ENCODE data around the gene SLC16A7. TPM values are rescaled to one million over a fixed set of nuclear protein-coding genes. Genes with fewer than 3 reads are reported as not detected.

Gene SLC16A7
- total RNA-seq, 1 donor from 2014 or later: 32.6 TPM

DNA sequence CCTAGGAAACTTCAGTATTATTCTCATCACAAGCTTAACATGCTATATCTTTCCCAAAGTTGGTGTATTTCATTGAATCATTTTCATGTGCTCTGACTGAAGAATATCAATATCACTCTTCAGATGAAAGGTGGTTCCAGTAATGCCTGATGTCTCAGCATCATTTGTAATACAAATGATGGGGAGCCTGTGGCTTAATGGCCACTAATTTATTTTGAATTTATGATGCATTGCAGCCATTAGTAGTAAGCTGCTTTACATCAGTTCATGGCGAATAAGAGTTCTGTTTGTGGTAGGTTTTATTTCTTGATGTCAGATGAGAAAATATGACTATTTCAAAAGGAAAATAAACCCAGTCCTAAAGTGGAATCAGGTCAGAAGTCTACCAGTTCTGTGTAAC is 139.4 kb downstream of the SLC16A7 start:
- H3K36me3 Mint-ChIP-seq (ENCODE audit: unreplicated experiment): peaks cover 1% of the 10 kb centered on the region
- no peak for DNase-seq (ENCODE audit: extremely low spot score, unreplicated experiment)
- no peak overlapping the region for H3K4me3 Mint-ChIP-seq (ENCODE audit: unreplicated experiment)
- H3K4me1 Mint-ChIP-seq (ENCODE audit: unreplicated experiment): peaks cover 27% of the 10 kb centered on the region
- TF ChIP-seq, protein P1, sequence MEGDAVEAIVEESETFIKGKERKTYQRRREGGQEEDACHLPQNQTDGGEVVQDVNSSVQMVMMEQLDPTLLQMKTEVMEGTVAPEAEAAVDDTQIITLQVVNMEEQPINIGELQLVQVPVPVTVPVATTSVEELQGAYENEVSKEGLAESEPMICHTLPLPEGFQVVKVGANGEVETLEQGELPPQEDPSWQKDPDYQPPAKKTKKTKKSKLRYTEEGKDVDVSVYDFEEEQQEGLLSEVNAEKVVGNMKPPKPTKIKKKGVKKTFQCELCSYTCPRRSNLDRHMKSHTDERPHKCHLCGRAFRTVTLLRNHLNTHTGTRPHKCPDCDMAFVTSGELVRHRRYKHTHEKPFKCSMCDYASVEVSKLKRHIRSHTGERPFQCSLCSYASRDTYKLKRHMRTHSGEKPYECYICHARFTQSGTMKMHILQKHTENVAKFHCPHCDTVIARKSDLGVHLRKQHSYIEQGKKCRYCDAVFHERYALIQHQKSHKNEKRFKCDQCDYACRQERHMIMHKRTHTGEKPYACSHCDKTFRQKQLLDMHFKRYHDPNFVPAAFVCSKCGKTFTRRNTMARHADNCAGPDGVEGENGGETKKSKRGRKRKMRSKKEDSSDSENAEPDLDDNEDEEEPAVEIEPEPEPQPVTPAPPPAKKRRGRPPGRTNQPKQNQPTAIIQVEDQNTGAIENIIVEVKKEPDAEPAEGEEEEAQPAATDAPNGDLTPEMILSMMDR (IDR thresholded peaks at IDR 0.05): no peak
- H3K27ac Mint-ChIP-seq (ENCODE audit: unreplicated experiment): no peak overlapping the region
- H3K27me3 Mint-ChIP-seq (ENCODE audit: unreplicated experiment): no peaks in the 10 kb centered on the region
- no peaks in the 10 kb centered on the region for H3K9me3 Mint-ChIP-seq (ENCODE audit: unreplicated experiment)

DNA sequence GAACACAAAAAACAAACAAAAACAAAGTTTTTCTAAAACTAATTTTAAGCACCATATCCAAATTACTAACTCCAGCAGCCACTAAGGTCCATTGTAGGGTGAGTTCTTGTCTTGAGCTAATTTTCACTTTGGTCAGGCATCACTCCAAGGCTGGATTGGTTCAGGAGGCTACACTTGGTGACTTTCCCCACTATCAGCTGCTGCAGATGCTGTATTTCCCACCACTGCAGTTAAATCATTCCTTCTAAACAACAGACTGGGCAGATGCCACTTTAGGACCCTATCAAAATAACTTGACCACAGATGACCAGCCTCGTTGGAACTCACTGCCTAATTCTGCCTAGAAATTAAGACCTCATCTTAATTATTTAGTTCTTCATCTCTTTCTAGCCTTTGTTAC is 140.5 kb downstream of the SLC16A7 start:
- DNase-seq (ENCODE audit: extremely low spot score, unreplicated experiment): no peak
- peaks cover 27% of the 10 kb centered on the region for H3K4me1 Mint-ChIP-seq (ENCODE audit: unreplicated experiment)
- H3K27me3 Mint-ChIP-seq (ENCODE audit: unreplicated experiment): no peaks in the 10 kb centered on the region
- H3K36me3 Mint-ChIP-seq (ENCODE audit: unreplicated experiment): peaks cover 1% of the 10 kb centered on the region
- H3K27ac Mint-ChIP-seq (ENCODE audit: unreplicated experiment): peak overlapping the region; percentile 68
- TF ChIP-seq, protein P1 (IDR thresholded peaks at IDR 0.05): no peak
- H3K4me3 Mint-ChIP-seq (ENCODE audit: unreplicated experiment): no peak overlapping the region
- no peaks in the 10 kb centered on the region for H3K9me3 Mint-ChIP-seq (ENCODE audit: unreplicated experiment)

DNA sequence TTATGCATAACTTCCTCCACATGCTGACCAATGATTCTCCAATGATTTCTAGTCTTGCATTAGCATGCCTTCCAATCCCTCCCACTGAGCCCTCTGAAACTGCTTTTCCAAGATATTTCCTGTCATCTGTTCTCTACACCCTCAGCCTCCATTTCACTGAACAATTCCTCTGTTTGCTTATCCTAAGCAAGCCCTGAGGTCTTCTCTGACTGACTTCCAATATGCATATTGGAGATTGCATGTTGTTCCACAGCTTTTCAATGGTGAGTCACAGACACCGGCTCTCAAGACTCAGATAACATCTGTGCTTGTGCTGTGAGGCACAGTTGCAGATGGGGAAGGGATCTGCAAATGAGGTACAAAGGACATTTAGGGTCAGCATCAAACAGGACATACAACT is 141.0 kb downstream of the SLC16A7 start:
- DNase-seq (ENCODE audit: extremely low spot score, unreplicated experiment): no peak
- Mint-ChIP-seq H3K27ac (ENCODE audit: unreplicated experiment) (peak overlapping the region; percentile 68), H3K27me3 (ENCODE audit: unreplicated experiment) (no peaks in the 10 kb centered on the region), H3K4me1 (ENCODE audit: unreplicated experiment) (peaks cover 27% of the 10 kb centered on the region), H3K4me3 (ENCODE audit: unreplicated experiment) (no peak overlapping the region), H3K9me3 (ENCODE audit: unreplicated experiment) (no peaks in the 10 kb centered on the region), H3K36me3 (ENCODE audit: unreplicated experiment) (peaks cover 1% of the 10 kb centered on the region)
- TF ChIP-seq, protein P1 (IDR thresholded peaks at IDR 0.05): no peak

DNA sequence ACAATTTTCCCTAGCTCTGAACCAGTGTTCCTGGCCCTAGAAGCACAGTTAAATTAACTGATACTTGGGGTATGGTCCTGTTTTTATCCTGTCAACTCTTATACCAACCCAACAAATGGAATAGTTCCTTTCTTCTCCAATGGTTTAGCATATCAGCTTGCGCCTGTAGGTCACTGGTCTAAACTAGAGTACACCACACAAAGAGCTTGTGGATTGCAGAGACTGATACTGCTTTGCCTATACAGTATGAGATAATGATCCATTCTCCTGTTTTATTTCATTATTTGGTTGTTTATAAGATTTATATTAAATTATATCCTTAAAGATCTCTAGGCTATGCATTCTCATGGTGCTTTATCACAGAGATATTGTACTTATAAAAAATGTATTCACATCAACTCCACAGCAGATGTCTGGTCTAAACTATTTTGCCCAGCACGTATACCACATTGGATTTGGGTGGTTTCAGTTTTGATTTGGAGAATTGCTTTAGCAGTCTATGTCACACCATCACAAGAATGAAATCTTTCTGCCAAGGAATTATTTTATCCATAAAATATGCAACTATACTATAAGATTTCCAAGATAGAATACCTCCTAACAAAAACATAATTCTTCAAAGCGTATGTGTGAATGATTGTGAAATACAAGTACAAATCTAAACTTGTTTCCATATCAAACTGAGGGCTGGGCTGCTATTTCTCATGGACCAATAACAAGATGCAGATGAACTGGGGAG is 142.1 kb downstream of the SLC16A7 start:
- Mint-ChIP-seq H3K27me3 (ENCODE audit: unreplicated experiment) (no peaks in the 10 kb centered on the region), H3K36me3 (ENCODE audit: unreplicated experiment) (peaks cover 1% of the 10 kb centered on the region), H3K27ac (ENCODE audit: unreplicated experiment) (peak overlapping the region; percentile 68), H3K4me3 (ENCODE audit: unreplicated experiment) (peak overlapping the region; percentile 63), H3K4me1 (ENCODE audit: unreplicated experiment) (peaks cover 32% of the 10 kb centered on the region), H3K9me3 (ENCODE audit: unreplicated experiment) (no peaks in the 10 kb centered on the region)
- TF ChIP-seq, protein P1 (IDR thresholded peaks at IDR 0.05): no peak
- DNase-seq (ENCODE audit: extremely low spot score, unreplicated experiment): no peak

DNA sequence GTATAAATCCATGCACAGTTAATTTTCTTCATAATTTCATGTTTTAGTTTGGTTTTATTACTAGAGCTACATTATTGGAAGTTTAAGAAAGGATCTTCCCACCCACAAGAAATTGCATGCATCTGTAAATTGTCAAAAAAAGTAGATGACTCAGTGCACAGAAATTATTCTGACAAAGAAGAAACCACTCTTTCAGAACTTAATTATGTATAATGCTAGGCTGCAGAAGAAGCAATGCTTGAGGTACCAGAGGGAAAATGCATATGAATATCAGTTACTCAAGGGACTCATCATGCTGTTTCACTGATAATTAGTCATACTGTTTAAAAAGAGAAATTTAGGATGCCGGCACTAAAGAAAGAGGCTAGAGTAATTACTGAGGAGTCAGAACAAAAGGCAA is 147.0 kb downstream of the SLC16A7 start:
- H3K4me3 Mint-ChIP-seq (ENCODE audit: unreplicated experiment): no peak overlapping the region
- peaks cover 4% of the 10 kb centered on the region for H3K9me3 Mint-ChIP-seq (ENCODE audit: unreplicated experiment)
- H3K27ac Mint-ChIP-seq (ENCODE audit: unreplicated experiment): no peak overlapping the region
- H3K36me3 Mint-ChIP-seq (ENCODE audit: unreplicated experiment): peaks cover 4% of the 10 kb centered on the region
- DNase-seq (ENCODE audit: extremely low spot score, unreplicated experiment): no peak
- no peaks in the 10 kb centered on the region for H3K27me3 Mint-ChIP-seq (ENCODE audit: unreplicated experiment)
- H3K4me1 Mint-ChIP-seq (ENCODE audit: unreplicated experiment): peaks cover 15% of the 10 kb centered on the region
- TF ChIP-seq, protein P1 (IDR thresholded peaks at IDR 0.05): no peak
